Prostate gland (tissue), 2 donors: Measurements from ENCODE around the gene ALDH1L2.

Source experiments
- CTCF ChIP-seq, 4 experiments: fragments of 200-600 bp in 2 of 4; fragments of 450-650 bp in 2 of 4; sonication (generic) in 2 of 4; IDR thresholded peaks; 1 replicate in 3 of 4; 2 replicates in 1 of 4; pipeline ENCODE4 v1.5.1; 2016 to 2019; ENCODE audit warnings: antibody characterized with exemption in 4 of 4, mild to moderate bottlenecking in 2 of 4, moderate library complexity in 2 of 4
- POLR2A ChIP-seq: fragments of 450-650 bp; IDR thresholded peaks from one replicate; pipeline ENCODE4 v1.6.1; 2016; ENCODE audit warnings: antibody characterized with exemption, mild to moderate bottlenecking
- POLR2AphosphoS5 ChIP-seq: sonication (generic); formaldehyde crosslinking; IDR thresholded peaks from one replicate; pipeline ENCODE4 v1.6.1; 2017; ENCODE audit warnings: antibody characterized with exemption

DNA sequence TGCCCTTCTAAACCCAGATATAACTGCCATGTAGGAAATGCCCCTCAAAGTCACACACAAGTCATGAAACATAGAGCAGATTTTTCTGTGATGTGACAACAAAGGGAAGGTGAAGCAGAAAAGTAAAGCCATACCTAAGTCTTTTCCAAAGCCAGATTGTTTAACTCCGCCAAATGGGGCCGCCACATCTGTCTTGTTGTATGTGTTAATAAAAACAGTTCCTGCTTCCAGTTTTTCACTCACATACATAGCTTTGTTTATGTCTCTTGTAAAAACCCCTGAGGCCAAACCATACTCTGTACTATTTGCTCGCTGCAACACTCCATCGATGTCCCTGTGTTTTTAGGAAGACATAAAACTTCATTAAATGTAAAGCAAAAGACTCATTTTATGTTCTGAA, 57.8 kb downstream of the ALDH1L2 start:
- TF ChIP-seq POLR2A (no peak), CTCF (IDR thresholded peaks at IDR 0.05) (no peak), POLR2AphosphoS5 (no peak)
